ENCODE results near the gene LDHA. TPM values are rescaled to one million over a fixed set of nuclear protein-coding genes. Genes with fewer than 3 reads are reported as not detected.

Gene LDHA
- total RNA-seq, 1 experiment from 2014 or later = 644 TPM

- peak; percentile 94 for TF ChIP-seq ELF4 (CRISPR knock-in tag; IDR thresholded peaks at IDR 0.05; ENCODE audit: low read depth)
- peak; percentile 95 for TF ChIP-seq CREM (CRISPR knock-in tag; IDR thresholded peaks at IDR 0.05)
- no peak for TF ChIP-seq ZNF423 (CRISPR knock-in tag; IDR thresholded peaks at IDR 0.05)
- TF ChIP-seq ZNF138 (CRISPR knock-in tag; conservative IDR thresholded peaks at IDR 0.05) = 0 out of 2 replicates have a peak, but pooled peaks have one; percentile 39
- no peak for TF ChIP-seq IRF2 (CRISPR knock-in tag; IDR thresholded peaks at IDR 0.05; ENCODE audit: borderline replicate concordance, low read depth)
- TF ChIP-seq HMGXB4 (CRISPR knock-in tag; IDR thresholded peaks at IDR 0.05) = peak; percentile 71; the same call in 1 of the 2 replicates
- TF ChIP-seq, protein P1, sequence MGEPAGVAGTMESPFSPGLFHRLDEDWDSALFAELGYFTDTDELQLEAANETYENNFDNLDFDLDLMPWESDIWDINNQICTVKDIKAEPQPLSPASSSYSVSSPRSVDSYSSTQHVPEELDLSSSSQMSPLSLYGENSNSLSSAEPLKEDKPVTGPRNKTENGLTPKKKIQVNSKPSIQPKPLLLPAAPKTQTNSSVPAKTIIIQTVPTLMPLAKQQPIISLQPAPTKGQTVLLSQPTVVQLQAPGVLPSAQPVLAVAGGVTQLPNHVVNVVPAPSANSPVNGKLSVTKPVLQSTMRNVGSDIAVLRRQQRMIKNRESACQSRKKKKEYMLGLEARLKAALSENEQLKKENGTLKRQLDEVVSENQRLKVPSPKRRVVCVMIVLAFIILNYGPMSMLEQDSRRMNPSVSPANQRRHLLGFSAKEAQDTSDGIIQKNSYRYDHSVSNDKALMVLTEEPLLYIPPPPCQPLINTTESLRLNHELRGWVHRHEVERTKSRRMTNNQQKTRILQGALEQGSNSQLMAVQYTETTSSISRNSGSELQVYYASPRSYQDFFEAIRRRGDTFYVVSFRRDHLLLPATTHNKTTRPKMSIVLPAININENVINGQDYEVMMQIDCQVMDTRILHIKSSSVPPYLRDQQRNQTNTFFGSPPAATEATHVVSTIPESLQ (CRISPR knock-in tag; IDR thresholded peaks at IDR 0.05) = no peak
- no peak for TF ChIP-seq TCF7 (CRISPR knock-in tag; IDR thresholded peaks at IDR 0.05; ENCODE audit: low read depth)
- TF ChIP-seq JAZF1 (CRISPR knock-in tag; IDR thresholded peaks at IDR 0.05) = no peak
- no peak for TF ChIP-seq PREB (CRISPR knock-in tag; IDR thresholded peaks at IDR 0.05; ENCODE audit: borderline replicate concordance)
- TF ChIP-seq ESRRA (CRISPR knock-in tag; IDR thresholded peaks at IDR 0.05; ENCODE audit: borderline replicate concordance) = peak; percentile 54; the same call in 1 of the 2 replicates
- no peak for TF ChIP-seq ZNF219 (CRISPR knock-in tag; IDR thresholded peaks at IDR 0.05; ENCODE audit: borderline replicate concordance)
- no peak for TF ChIP-seq CBFB (CRISPR knock-in tag; IDR thresholded peaks at IDR 0.05; ENCODE audit: low read depth)
- 0 out of 2 replicates have a peak, but pooled peaks have one; percentile 41 for TF ChIP-seq NR2C2 (CRISPR knock-in tag; IDR thresholded peaks at IDR 0.05)
- TF ChIP-seq, protein P2, sequence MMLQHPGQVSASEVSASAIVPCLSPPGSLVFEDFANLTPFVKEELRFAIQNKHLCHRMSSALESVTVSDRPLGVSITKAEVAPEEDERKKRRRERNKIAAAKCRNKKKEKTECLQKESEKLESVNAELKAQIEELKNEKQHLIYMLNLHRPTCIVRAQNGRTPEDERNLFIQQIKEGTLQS (CRISPR knock-in tag; conservative IDR thresholded peaks at IDR 0.05) = no peak
- peak; percentile 94; the same call in 1 of the 2 replicates for TF ChIP-seq RELA (CRISPR knock-in tag; IDR thresholded peaks at IDR 0.05; ENCODE audit: borderline replicate concordance)
- TF ChIP-seq, protein P3, sequence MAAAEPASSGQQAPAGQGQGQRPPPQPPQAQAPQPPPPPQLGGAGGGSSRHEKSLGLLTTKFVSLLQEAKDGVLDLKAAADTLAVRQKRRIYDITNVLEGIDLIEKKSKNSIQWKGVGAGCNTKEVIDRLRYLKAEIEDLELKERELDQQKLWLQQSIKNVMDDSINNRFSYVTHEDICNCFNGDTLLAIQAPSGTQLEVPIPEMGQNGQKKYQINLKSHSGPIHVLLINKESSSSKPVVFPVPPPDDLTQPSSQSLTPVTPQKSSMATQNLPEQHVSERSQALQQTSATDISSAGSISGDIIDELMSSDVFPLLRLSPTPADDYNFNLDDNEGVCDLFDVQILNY (CRISPR knock-in tag; IDR thresholded peaks at IDR 0.05) = peak; percentile 92
These were observed at the start of gene LDHA (continued) for GRCh38 chr11:18394275-18394927.

DNA sequence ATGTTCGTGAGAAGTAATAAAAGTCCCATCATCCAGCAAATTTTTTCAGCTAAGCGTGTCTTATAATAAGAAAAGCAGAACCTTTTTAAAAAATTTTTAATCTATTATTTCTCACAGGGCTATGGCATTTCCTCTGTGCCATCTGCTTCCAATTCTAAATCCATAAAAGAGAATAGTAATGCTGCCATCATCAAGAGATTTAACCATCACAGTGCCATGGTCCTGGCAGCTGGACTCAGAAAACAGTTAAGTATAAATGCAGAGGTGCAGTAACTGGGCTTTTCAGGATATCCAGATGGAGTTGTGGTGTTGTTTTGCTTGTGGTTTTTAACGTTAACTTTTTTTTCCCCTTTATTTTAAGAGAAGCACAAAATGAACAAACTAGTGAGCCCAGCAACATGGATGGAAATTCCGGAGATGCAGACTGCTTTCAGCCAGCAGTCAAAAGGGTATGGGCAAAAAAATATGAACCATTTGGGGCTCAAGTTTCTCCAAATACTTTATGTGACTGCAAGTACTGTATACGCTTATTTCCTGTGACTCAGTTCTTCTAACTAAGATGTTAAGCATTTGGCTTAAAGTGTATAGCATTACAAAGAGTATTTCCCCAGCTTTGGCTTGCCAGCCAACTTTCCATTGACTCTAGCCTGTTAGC, 46.8 kb upstream of the LDHA start:
- Mint-ChIP-seq H3K4me3 (no peak overlapping the region), H3K4me1 (no peaks in the 10 kb centered on the region), H3K36me3 (peaks cover 30% of the 10 kb centered on the region), H3K9me3 (no peaks in the 10 kb centered on the region), H3K27me3 (ENCODE audit: low read depth) (no peaks in the 10 kb centered on the region), H3K27ac (no peak overlapping the region)
- ATAC-seq = no peak
- ChIA-PET CTCF (no interaction called here), POLR2A (no interaction called here)
- DNase-seq (ENCODE audit: low spot score) = no peak
- TF ChIP-seq EMX1 (CRISPR knock-in tag; IDR thresholded peaks at IDR 0.05) = no peak
- TF ChIP-seq ZSCAN18 (CRISPR knock-in tag; IDR thresholded peaks at IDR 0.05) = no peak
- TF ChIP-seq CREM (CRISPR knock-in tag; IDR thresholded peaks at IDR 0.05) = no peak
- TF ChIP-seq, protein P4, sequence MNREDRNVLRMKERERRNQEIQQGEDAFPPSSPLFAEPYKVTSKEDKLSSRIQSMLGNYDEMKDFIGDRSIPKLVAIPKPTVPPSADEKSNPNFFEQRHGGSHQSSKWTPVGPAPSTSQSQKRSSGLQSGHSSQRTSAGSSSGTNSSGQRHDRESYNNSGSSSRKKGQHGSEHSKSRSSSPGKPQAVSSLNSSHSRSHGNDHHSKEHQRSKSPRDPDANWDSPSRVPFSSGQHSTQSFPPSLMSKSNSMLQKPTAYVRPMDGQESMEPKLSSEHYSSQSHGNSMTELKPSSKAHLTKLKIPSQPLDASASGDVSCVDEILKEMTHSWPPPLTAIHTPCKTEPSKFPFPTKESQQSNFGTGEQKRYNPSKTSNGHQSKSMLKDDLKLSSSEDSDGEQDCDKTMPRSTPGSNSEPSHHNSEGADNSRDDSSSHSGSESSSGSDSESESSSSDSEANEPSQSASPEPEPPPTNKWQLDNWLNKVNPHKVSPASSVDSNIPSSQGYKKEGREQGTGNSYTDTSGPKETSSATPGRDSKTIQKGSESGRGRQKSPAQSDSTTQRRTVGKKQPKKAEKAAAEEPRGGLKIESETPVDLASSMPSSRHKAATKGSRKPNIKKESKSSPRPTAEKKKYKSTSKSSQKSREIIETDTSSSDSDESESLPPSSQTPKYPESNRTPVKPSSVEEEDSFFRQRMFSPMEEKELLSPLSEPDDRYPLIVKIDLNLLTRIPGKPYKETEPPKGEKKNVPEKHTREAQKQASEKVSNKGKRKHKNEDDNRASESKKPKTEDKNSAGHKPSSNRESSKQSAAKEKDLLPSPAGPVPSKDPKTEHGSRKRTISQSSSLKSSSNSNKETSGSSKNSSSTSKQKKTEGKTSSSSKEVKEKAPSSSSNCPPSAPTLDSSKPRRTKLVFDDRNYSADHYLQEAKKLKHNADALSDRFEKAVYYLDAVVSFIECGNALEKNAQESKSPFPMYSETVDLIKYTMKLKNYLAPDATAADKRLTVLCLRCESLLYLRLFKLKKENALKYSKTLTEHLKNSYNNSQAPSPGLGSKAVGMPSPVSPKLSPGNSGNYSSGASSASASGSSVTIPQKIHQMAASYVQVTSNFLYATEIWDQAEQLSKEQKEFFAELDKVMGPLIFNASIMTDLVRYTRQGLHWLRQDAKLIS (CRISPR knock-in tag; IDR thresholded peaks at IDR 0.05; ENCODE audit: borderline replicate concordance) = no peak

Data from WTC11 (cell line).